WERI-Rb-1 (cell line): ENCODE measurements around the gene AAMP.

Source experiments
- DNase-seq: peaks from one replicate; pipeline ENCODE4 v3.0.0-alpha.2; 2020
- H3K27ac ChIP-seq: fragments of 250-450 bp; sonication (Bioruptor Pico); 2 replicates; pipeline ENCODE4 v1.5.1; 2020; ENCODE audit warnings: mild to moderate bottlenecking, moderate library complexity
- H3K27me3 ChIP-seq: fragments of 250-450 bp; sonication (Bioruptor Pico); 2 replicates; pipeline ENCODE4 v1.5.1; 2021; ENCODE audit warnings: mild to moderate bottlenecking, low read depth, moderate library complexity; ENCODE audit not compliant: insufficient read depth, severe bottlenecking
- H3K36me3 ChIP-seq: fragments of 250-450 bp; sonication (Bioruptor Pico); 2 replicates; pipeline ENCODE4 v1.5.1; 2020; ENCODE audit warnings: mild to moderate bottlenecking, moderate library complexity
- H3K4me3 ChIP-seq: 2 replicates; pipeline ENCODE4 v1.5.1; 2011; ENCODE audit warnings: low read depth, mild to moderate bottlenecking, control low read depth, low read length
- H3K9me3 ChIP-seq: fragments of 250-450 bp; sonication (Bioruptor Pico); 2 replicates; pipeline ENCODE4 v1.5.1; 2021; ENCODE audit warnings: mild to moderate bottlenecking, moderate library complexity; ENCODE audit not compliant: severe bottlenecking
- TF ChIP-seq, protein P1 (sequence below): IDR thresholded peaks from 2 replicates; pipeline ENCODE4 v1.5.1; 2011; ENCODE audit warnings: low read depth, mild to moderate bottlenecking, control low read depth, inconsistent platforms, low read length

Gene AAMP

DNA sequence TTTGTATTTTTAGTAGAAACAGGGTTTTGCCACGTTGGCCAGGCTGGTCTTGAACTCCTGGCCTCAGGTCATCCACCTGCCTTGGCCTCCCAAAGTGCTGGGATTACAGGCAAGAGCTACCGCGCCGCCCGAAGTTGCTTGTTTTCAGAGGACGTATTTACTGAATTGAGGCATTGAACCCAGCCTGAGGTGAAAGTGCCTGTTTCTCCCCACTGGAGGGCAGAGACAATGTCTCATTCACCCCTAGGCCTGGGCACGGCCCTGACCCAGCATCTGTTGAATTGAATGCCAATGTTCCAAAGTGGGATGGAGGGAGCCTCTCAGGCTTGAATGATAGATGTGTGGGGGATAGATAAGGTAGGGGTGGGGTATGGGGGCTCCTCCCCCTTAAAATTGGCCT lies 26.9 kb upstream of the AAMP start:
- Histone ChIP-seq H3K4me3 (no peak overlapping the region), H3K27ac (no peak overlapping the region), H3K27me3 (no peaks in the 10 kb centered on the region), H3K36me3 (no peaks in the 10 kb centered on the region), H3K9me3 (no peaks in the 10 kb centered on the region)
- DNase-seq: no peak
- TF ChIP-seq, protein P1, sequence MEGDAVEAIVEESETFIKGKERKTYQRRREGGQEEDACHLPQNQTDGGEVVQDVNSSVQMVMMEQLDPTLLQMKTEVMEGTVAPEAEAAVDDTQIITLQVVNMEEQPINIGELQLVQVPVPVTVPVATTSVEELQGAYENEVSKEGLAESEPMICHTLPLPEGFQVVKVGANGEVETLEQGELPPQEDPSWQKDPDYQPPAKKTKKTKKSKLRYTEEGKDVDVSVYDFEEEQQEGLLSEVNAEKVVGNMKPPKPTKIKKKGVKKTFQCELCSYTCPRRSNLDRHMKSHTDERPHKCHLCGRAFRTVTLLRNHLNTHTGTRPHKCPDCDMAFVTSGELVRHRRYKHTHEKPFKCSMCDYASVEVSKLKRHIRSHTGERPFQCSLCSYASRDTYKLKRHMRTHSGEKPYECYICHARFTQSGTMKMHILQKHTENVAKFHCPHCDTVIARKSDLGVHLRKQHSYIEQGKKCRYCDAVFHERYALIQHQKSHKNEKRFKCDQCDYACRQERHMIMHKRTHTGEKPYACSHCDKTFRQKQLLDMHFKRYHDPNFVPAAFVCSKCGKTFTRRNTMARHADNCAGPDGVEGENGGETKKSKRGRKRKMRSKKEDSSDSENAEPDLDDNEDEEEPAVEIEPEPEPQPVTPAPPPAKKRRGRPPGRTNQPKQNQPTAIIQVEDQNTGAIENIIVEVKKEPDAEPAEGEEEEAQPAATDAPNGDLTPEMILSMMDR: no peak

DNA sequence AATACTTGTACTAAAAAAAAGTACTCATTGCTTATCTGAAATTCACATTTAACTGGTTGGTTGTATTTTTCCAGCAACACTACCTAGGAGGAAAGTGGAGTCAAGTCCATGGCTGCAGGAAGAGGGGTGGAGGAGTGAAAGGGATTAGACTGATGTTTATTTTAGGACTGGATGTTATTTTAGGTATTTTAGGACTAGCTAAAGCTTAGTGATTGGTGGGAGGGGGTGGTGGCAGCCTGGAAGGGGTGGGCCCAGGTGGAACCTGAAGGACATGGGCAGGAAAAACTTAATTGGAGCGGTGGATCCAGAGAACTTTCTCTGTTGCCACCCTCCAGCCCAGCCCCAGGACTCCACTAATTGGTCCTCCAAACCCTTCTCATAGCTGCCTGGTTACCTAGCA lies 26.3 kb upstream of the AAMP start:
- no peak overlapping the region for H3K27ac ChIP-seq
- no peaks in the 10 kb centered on the region for H3K27me3 ChIP-seq
- TF ChIP-seq, protein P1: no peak
- DNase-seq: no peak
- H3K36me3 ChIP-seq: no peaks in the 10 kb centered on the region
- H3K9me3 ChIP-seq: no peaks in the 10 kb centered on the region
- no peak overlapping the region for H3K4me3 ChIP-seq

DNA sequence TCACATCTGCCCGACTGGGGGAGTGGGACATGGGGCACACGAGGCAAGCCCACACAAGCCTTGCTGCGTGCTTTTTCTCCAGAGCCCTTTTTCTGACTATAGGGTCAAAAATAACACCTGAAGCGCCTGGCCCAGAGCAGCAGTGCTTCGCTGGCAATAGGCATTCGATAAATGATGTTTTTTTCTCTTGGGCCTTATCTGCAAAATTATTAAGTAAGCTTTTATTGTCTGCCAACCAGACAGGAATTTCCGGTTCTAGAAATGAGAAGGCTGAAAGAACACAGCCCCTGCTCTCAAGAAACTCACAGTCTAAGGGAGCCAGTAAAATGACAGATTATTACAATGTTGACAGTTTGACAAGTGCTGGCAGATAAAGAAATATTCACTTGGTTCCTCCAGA lies 25.1 kb upstream of the AAMP start:
- no peak overlapping the region for H3K4me3 ChIP-seq
- H3K27me3 ChIP-seq: no peaks in the 10 kb centered on the region
- H3K36me3 ChIP-seq: no peaks in the 10 kb centered on the region
- DNase-seq: no peak
- no peaks in the 10 kb centered on the region for H3K9me3 ChIP-seq
- H3K27ac ChIP-seq: no peak overlapping the region
- TF ChIP-seq, protein P1: no peak

DNA sequence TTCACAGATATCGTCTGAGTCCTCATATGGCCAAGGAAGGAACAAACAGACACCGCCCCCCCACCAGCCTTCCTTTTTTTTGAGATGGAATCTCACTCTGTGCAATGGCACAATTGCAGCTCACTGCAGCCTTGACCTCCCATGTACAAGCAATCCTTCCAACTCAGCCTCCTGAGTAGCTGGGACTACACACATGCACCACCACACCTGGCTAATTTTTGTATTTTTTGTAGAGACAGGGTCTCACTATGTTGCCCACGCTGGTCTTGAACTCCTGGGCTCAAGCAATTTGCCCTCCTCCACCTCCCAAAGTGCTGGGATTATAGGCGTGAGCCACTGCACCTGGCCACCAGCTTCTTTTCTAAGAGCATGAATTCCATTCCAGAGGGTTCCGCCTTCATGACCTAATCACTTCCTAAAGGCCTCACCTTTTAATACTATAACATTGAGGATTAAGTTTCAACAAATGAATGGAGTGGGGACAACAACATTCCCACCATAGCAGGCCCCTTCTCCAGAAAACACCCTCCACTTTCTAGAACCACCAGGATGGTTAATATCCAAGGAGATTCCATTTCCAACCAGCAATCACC lies 24.6 kb upstream of the AAMP start:
- Histone ChIP-seq H3K9me3 (no peaks in the 10 kb centered on the region), H3K36me3 (no peaks in the 10 kb centered on the region), H3K27ac (no peak overlapping the region), H3K4me3 (no peak overlapping the region), H3K27me3 (no peaks in the 10 kb centered on the region)
- no peak for DNase-seq
- TF ChIP-seq, protein P1: no peak

DNA sequence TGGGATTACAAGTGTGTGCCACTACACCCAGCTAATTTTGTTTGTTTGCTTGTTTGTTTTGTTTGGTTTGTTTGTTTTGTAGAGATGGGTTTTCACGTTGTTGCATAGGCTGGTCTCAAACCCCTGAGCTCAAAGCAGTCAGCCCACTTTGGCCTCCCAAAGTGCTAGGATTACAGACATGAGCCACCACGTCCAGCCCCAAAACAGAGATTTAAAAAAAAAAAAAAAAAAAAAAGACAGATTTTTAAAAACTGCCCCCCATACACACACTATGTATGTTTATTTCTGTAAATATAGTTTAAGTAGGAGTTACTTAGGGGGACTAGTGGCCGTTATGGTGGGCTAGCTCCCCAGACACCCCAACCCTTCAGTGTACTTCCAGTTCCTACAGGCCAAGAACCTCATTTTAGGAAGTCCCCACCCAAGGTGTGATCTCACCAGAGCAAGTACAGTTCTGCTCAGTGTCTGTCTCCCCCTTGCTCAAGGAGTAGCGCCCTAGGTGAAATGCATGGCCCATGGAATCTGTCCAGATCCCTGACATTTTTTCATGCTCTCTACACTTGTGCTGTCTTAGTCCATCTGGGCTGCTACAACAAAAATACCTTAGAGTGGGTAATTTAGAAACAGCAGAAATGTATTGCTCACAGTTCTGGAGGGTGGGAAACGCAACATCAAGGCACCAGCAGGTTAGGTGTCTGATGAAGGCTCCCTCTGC lies 23.9 kb upstream of the AAMP start:
- Histone ChIP-seq H3K27me3 (no peaks in the 10 kb centered on the region), H3K27ac (no peak overlapping the region), H3K36me3 (no peaks in the 10 kb centered on the region), H3K4me3 (no peak overlapping the region), H3K9me3 (no peaks in the 10 kb centered on the region)
- no peak for DNase-seq
- TF ChIP-seq, protein P1: no peak
